ENCODE data around the gene DMRTB1. TPM values are rescaled to one million over a fixed set of nuclear protein-coding genes. Genes with fewer than 3 reads are reported as not detected.

Gene DMRTB1
- total and polyA plus RNA-seq, 2 of the 8 experiments (the other 6 are each of a cell fraction or from before 2014, with no cell fraction given), result 0.06 to 0.35 TPM

DNA sequence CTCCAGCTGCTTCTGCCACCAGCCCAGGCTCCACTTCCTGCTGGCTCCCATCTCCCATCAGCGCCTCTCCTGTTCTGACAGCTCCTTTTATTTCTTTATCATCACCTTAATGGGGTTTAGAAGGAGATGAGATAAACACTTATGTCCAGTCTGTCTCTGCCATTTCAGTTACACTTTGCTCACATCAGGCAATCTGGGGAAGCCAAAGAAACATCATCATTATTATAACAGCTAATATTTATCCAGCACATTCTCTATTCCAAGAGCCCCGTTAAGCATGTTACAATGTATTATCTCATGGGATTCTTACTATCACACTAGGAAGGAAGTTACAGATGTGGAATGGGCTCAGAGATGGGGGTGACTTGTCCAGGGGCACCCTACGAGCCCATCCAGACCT is 31.2 kb downstream of the DMRTB1 start:
- WGBS, 2 experiments (ENCODE audit: extremely low coverage in 1 of 2, insufficient coverage in 1 of 2, insufficient read length in 1 of 2, insufficient replicate concordance in 2 of 2, low coverage in 1 of 2, low lambda C conversion rate in 2 of 2, missing lambda C conversion rate in 1 of 2), result 79% methylated on average over 3 of the region's 3 CpGs; no CpG with 5 or more reads in 1 of the 2 experiments
- Histone ChIP-seq H3K27me3 (replicated peaks in 1 of 4; ENCODE audit: control insufficient read depth in 3 of 4, extremely low read depth in 1 of 4, insufficient read depth in 3 of 4, low read length in 3 of 4) (peaks cover 0 to 3% (median 2%) of the 10 kb centered on the region in 4 experiments; a peak in 2 of 7 replicates), H4K20me1 (replicated peaks in 1 of 2; ENCODE audit: control insufficient read depth in 1 of 2, insufficient read depth in 2 of 2, low read length in 2 of 2) (no peaks in the 10 kb centered on the region), H2AFZ (ENCODE audit: low read length) (no peak overlapping the region), H3K23me2 (ENCODE audit: low read depth, low read length) (no peaks in the 10 kb centered on the region), H3K79me1 (ENCODE audit: low read depth, low read length) (no peaks in the 10 kb centered on the region), H3K79me2 (ENCODE audit: control insufficient read depth in 1 of 2, insufficient read depth in 2 of 2, low read length in 2 of 2) (no peaks in the 10 kb centered on the region), H3K56ac (replicated peaks; ENCODE audit: insufficient read length, low read depth, low read length) (no peak overlapping the region), H2AK5ac (ENCODE audit: low read depth, low read length) (no peak overlapping the region), H3K18ac (ENCODE audit: extremely low read depth, low read length) (no peak overlapping the region), H3K14ac (ENCODE audit: insufficient read length) (no peak overlapping the region), H3K4me3 (ENCODE audit: extremely low read depth in 1 of 4, insufficient read depth in 2 of 4, low read depth in 3 of 4, low read length in 4 of 4) (no peak overlapping the region), H4K5ac (ENCODE audit: insufficient read length, low read depth, low read length) (no peak overlapping the region), H3K4me2 (ENCODE audit: insufficient read depth in 1 of 2, low read depth in 2 of 2, low read length in 2 of 2) (no peak overlapping the region), H3K9me3 (ENCODE audit: insufficient read depth in 2 of 2, low read depth in 1 of 2, low read length in 1 of 2) (peaks cover 0 to 3% of the 10 kb centered on the region in 2 experiments; a peak in 1 of 4 replicates), H2BK12ac (ENCODE audit: low read depth, low read length) (no peak overlapping the region), H4K8ac (ENCODE audit: extremely low read depth, insufficient read depth, low read length) (no peak overlapping the region), H3K9ac (replicated peaks in 1 of 4; ENCODE audit: extremely low read depth in 1 of 4, low read depth in 3 of 4, low read length in 3 of 4) (no peak overlapping the region), H3K36me3 (ENCODE audit: control insufficient read depth in 2 of 4, insufficient read depth in 4 of 4, low read length in 3 of 4) (no peaks in the 10 kb centered on the region), H3K4me1 (replicated peaks in 1 of 4; ENCODE audit: control insufficient read depth in 3 of 4, insufficient read depth in 4 of 4, low read length in 3 of 4) (peaks cover 0 to 8% (median 3%) of the 10 kb centered on the region in 4 experiments; a peak in 5 of 7 replicates), H3K4ac (replicated peaks; ENCODE audit: insufficient read length, low read depth, low read length) (no peak overlapping the region), H2BK15ac (ENCODE audit: low read length) (0 out of 2 replicates have a peak overlapping the region, but pooled peaks have one; percentile 46), H3K23ac (ENCODE audit: insufficient read length) (no peak overlapping the region), H2BK20ac (ENCODE audit: low read length) (no peak overlapping the region), H2BK5ac (ENCODE audit: low read depth, low read length) (no peak overlapping the region), H2BK120ac (replicated peaks; ENCODE audit: low read depth, low read length) (no peak overlapping the region), H3K27ac (ENCODE audit: low read depth, low read length) (no peak overlapping the region), H4K91ac (replicated peaks; ENCODE audit: insufficient read length, low read length) (no peak overlapping the region)
- ChIA-PET CTCF (ENCODE audit: partially characterized antibody) (interaction anchor here (0.5 to 9.7 kb wide), 11 partner anchors 10 to 832 kb away, joined by 3 to 264 read pairs (median 4); no protein-coding TSS in a partner anchor), POLR2A (ENCODE audit: partially characterized antibody) (interaction anchor here (0.8 to 1.3 kb wide), 2 partner anchors 13 to 104 kb away, joined by 3 to 4 read pairs; no protein-coding TSS in a partner anchor)
- DNase-seq (ENCODE audit: low read depth in 1 of 2, low spot score in 2 of 2) (no peak), FAIRE-seq (no peak)
- TF ChIP-seq HDAC6 (IDR thresholded peaks at IDR 0.05; ENCODE audit: low read depth, low read length) (no peak), CHD1 (IDR thresholded peaks at IDR 0.05; ENCODE audit: low read depth, low read length) (no peak), SUZ12 (IDR thresholded peaks at IDR 0.05; ENCODE audit: low read length) (no peak), SP1 (IDR thresholded peaks at IDR 0.05; ENCODE audit: low read depth, low read length) (no peak), JUND (IDR thresholded peaks at IDR 0.05; ENCODE audit: low read length) (no peak), RNF2 (IDR thresholded peaks at IDR 0.05; ENCODE audit: borderline replicate concordance, low read depth, low read length, missing control alignments, poor library complexity, severe bottlenecking) (no peak), RBBP5 (IDR thresholded peaks at IDR 0.05; ENCODE audit: borderline replicate concordance, low read depth, low read length) (no peak), CTBP2 (IDR thresholded peaks at IDR 0.05; ENCODE audit: borderline replicate concordance, insufficient read depth, insufficient read length, low read length) (no peak), CBX8 (IDR thresholded peaks at IDR 0.05; ENCODE audit: borderline replicate concordance, low read depth, low read length) (no peak), SIX5 (IDR thresholded peaks at IDR 0.05; ENCODE audit: low read depth, low read length) (no peak)
- TF ChIP-seq, protein P1, sequence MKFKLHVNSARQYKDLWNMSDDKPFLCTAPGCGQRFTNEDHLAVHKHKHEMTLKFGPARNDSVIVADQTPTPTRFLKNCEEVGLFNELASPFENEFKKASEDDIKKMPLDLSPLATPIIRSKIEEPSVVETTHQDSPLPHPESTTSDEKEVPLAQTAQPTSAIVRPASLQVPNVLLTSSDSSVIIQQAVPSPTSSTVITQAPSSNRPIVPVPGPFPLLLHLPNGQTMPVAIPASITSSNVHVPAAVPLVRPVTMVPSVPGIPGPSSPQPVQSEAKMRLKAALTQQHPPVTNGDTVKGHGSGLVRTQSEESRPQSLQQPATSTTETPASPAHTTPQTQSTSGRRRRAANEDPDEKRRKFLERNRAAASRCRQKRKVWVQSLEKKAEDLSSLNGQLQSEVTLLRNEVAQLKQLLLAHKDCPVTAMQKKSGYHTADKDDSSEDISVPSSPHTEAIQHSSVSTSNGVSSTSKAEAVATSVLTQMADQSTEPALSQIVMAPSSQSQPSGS (IDR thresholded peaks at IDR 0.05; ENCODE audit: low read length), result no peak
